GM10248 (cell line): Measurements from ENCODE around the gene ALKAL2.

Experiments used
- CTCF ChIA-PET: fragments of 300-600 bp; sonication (Branson Sonifier 250); formaldehyde crosslinking; extraction: SDS; loops from one replicate; lab custom pipeline; 2021; ENCODE audit warnings: antibody characterized with exemption; lab: Yijun Ruan, JAX
- POLR2A ChIA-PET: fragments of 350-650 bp; sonication (Branson Sonifier 250); formaldehyde crosslinking; extraction: SDS; loops from one replicate; lab custom pipeline; 2020; ENCODE audit warnings: antibody characterized with exemption; lab: Yijun Ruan, JAX
- DNase-seq: peaks from one replicate; pipeline ENCODE4 v3.0.0; 2012; ENCODE audit errors: extremely low spot score
- TF ChIP-seq, protein P1 (sequence below): IDR thresholded peaks from 2 replicates; pipeline ENCODE4 v1.5.1; 2012; ENCODE audit warnings: mild to moderate bottlenecking, low read depth; ENCODE audit errors: extremely low read depth, missing control alignments, control extremely low read depth

ALKAL2 gene

GRCh38 chr2:281381-281780 lies 6.5 kb downstream of the ALKAL2 start:
- TF ChIP-seq, protein P1, sequence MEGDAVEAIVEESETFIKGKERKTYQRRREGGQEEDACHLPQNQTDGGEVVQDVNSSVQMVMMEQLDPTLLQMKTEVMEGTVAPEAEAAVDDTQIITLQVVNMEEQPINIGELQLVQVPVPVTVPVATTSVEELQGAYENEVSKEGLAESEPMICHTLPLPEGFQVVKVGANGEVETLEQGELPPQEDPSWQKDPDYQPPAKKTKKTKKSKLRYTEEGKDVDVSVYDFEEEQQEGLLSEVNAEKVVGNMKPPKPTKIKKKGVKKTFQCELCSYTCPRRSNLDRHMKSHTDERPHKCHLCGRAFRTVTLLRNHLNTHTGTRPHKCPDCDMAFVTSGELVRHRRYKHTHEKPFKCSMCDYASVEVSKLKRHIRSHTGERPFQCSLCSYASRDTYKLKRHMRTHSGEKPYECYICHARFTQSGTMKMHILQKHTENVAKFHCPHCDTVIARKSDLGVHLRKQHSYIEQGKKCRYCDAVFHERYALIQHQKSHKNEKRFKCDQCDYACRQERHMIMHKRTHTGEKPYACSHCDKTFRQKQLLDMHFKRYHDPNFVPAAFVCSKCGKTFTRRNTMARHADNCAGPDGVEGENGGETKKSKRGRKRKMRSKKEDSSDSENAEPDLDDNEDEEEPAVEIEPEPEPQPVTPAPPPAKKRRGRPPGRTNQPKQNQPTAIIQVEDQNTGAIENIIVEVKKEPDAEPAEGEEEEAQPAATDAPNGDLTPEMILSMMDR, result no peak
- DNase-seq, result no peak
- CTCF ChIA-PET, result interaction anchor here (0.9 to 1.5 kb wide), 2 partner anchors 9 to 36 kb away, joined by 4 read pairs; no protein-coding TSS in a partner anchor
- POLR2A ChIA-PET, result no interaction called here

- ChIA-PET POLR2A (no interaction called here), CTCF (interaction anchor here (1.5 kb wide), 1 partner anchor 35 kb away, joined by 4 read pairs; no protein-coding TSS in a partner anchor)
- no peak for DNase-seq
- TF ChIP-seq, protein P1, result no peak
Observed at GRCh38 chr2:280650-281110, 7.2 kb downstream of the ALKAL2 start.

DNA sequence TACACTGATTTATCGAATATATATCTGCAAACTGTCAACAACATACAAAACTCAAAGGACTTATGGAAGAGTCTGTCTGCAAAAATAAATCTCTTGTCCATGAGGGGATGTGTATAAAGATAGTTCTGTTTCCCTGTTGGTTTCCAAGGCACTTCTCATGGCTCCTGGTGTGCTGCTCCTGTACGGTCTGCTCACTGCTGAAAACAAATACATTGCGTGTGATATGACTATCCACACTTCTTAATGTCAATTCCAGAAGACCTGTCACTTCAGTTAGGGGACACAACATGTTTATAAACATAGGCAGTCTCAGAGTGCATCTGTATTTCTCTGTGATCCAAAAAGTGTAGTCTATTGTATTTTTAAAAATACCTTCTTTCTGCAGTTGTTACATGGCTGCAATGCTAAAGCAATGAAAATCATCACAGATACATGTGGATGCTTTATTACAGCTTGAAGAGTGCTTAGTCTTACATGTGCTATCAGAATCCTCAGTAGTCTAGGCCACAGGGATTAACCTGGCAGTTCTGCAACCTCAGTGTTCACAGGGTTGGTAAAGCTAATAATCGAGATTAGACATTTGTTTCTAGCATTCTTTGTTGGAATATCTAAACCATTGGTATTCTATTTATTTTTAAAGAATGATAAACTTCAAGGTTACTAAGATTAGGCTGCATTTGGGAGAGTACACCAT lies 7.8 kb downstream of the ALKAL2 start:
- ChIA-PET POLR2A (no interaction called here), CTCF (interaction anchor here (1.5 kb wide), 1 partner anchor 34 kb away, joined by 4 read pairs; no protein-coding TSS in a partner anchor)
- TF ChIP-seq, protein P1, result no peak
- DNase-seq, result no peak

- TF ChIP-seq, protein P1, result no peak
- no peak for DNase-seq
- ChIA-PET POLR2A (no interaction called here), CTCF (no interaction called here)
Observed at GRCh38 chr2:279366-279765, 8.5 kb downstream of the ALKAL2 start.

- TF ChIP-seq, protein P1, result no peak
- POLR2A ChIA-PET, result no interaction called here
- DNase-seq, result no peak
- CTCF ChIA-PET, result interaction anchor here (0.8 kb wide), 1 partner anchor 12 kb away, joined by 3 read pairs; no protein-coding TSS in a partner anchor
Observed at GRCh38 chr2:278927-279320, 9.0 kb downstream of the ALKAL2 start.

- TF ChIP-seq, protein P1, result no peak
- ChIA-PET POLR2A (no interaction called here), CTCF (interaction anchor here (0.8 kb wide), 1 partner anchor 11 kb away, joined by 3 read pairs; no protein-coding TSS in a partner anchor)
- DNase-seq, result no peak
Observed at GRCh38 chr2:278312-278926, 9.5 kb downstream of the ALKAL2 start.
